ENCODE data around the gene TMPRSS13.

GRCh38 chr11:117878939-117879475 is 50.2 kb downstream of the TMPRSS13 start:
- TF ChIP-seq, protein P1, sequence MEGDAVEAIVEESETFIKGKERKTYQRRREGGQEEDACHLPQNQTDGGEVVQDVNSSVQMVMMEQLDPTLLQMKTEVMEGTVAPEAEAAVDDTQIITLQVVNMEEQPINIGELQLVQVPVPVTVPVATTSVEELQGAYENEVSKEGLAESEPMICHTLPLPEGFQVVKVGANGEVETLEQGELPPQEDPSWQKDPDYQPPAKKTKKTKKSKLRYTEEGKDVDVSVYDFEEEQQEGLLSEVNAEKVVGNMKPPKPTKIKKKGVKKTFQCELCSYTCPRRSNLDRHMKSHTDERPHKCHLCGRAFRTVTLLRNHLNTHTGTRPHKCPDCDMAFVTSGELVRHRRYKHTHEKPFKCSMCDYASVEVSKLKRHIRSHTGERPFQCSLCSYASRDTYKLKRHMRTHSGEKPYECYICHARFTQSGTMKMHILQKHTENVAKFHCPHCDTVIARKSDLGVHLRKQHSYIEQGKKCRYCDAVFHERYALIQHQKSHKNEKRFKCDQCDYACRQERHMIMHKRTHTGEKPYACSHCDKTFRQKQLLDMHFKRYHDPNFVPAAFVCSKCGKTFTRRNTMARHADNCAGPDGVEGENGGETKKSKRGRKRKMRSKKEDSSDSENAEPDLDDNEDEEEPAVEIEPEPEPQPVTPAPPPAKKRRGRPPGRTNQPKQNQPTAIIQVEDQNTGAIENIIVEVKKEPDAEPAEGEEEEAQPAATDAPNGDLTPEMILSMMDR (IDR thresholded peaks at IDR 0.05), result no peak
- no peak for TF ChIP-seq POLR2A (IDR thresholded peaks at IDR 0.05)

All from heart left ventricle (tissue), 13 donors.